Osteocyte (in vitro differentiated cells): ENCODE measurements around the gene CFAP141. TPM values are rescaled to one million over a fixed set of nuclear protein-coding genes. Genes with fewer than 3 reads are reported as not detected.

ENCODE experiments used
- DNase-seq: peaks from one replicate; pipeline ENCODE4 v3.0.0; 2021; ENCODE audit warnings: mixed read lengths; ENCODE audit not compliant: unreplicated experiment; ENCODE audit errors: extremely low spot score
- H3K27ac Mint-ChIP-seq: one replicate; pipeline ENCODE4 v1.8.0; 2021; ENCODE audit warnings: mild to moderate bottlenecking, mixed read lengths; ENCODE audit not compliant: unreplicated experiment
- H3K27me3 Mint-ChIP-seq: one replicate; pipeline ENCODE4 v1.8.0; 2021; ENCODE audit warnings: mixed read lengths; ENCODE audit not compliant: unreplicated experiment
- H3K36me3 Mint-ChIP-seq: one replicate; pipeline ENCODE4 v1.8.0; 2021; ENCODE audit warnings: mixed read lengths; ENCODE audit not compliant: unreplicated experiment
- H3K4me1 Mint-ChIP-seq: one replicate; pipeline ENCODE4 v1.8.0; 2021; ENCODE audit warnings: mixed read lengths; ENCODE audit not compliant: unreplicated experiment
- H3K4me3 Mint-ChIP-seq: one replicate; pipeline ENCODE4 v1.8.0; 2021; ENCODE audit warnings: mild to moderate bottlenecking, moderate library complexity, mixed read lengths; ENCODE audit not compliant: unreplicated experiment
- H3K9me3 Mint-ChIP-seq: one replicate; pipeline ENCODE4 v1.8.0; 2021; ENCODE audit warnings: mixed read lengths; ENCODE audit not compliant: unreplicated experiment
- CTCF ChIP-seq: fragments of 200-600 bp; sonication (generic); IDR thresholded peaks from 2 replicates; pipeline ENCODE4 v1.5.0; 2021; ENCODE audit warnings: antibody characterized with exemption, mild to moderate bottlenecking, moderate library complexity
- total RNA-seq: library from RNA; stranded (reverse); gene quantifications from 2 replicates; pipeline ENCODE4 v1.2.1, GENCODE V29; 2021

CFAP141 gene
- total RNA-seq, 1 donor from 2014 or later: not detected

GRCh38 chr1:154220071-154220969 lies 14.2 kb upstream of the CFAP141 start, which contains the start of gene UBAP2L:
TSS of gene UBAP2L (plus strand) at chr1:154220955. CDS start at chr1:154225124, 4,169 bp downstream.
- Mint-ChIP-seq H3K9me3 (no peaks in the 10 kb centered on the region), H3K4me3 (peak within 1 kb of the TSS; percentile 90), H3K27ac (peak within 1 kb of the TSS; percentile 99), H3K4me1 (peaks cover 53% of the 10 kb centered on the region), H3K36me3 (peaks cover 19% of the 10 kb centered on the region), H3K27me3 (no peaks in the 10 kb centered on the region)
- peak; percentile 100 for DNase-seq
- TF ChIP-seq CTCF: no peak

GRCh38 chr1:154219541-154219940 lies 13.4 kb upstream of the CFAP141 start:
- peak; percentile 53 for DNase-seq
- no peak for TF ChIP-seq CTCF
- H3K9me3 Mint-ChIP-seq: no peaks in the 10 kb centered on the region
- peak overlapping the region; percentile 99 for H3K27ac Mint-ChIP-seq
- H3K4me1 Mint-ChIP-seq: peaks cover 47% of the 10 kb centered on the region
- H3K4me3 Mint-ChIP-seq: peak overlapping the region; percentile 90
- H3K36me3 Mint-ChIP-seq: peaks cover 17% of the 10 kb centered on the region
- H3K27me3 Mint-ChIP-seq: no peaks in the 10 kb centered on the region

- Mint-ChIP-seq H3K27me3 (no peaks in the 10 kb centered on the region), H3K4me1 (peaks cover 37% of the 10 kb centered on the region), H3K27ac (peak overlapping the region; percentile 55), H3K9me3 (no peaks in the 10 kb centered on the region), H3K36me3 (peaks cover 23% of the 10 kb centered on the region), H3K4me3 (peak overlapping the region; percentile 90)
- no peak for TF ChIP-seq CTCF
- no peak for DNase-seq
Observed at GRCh38 chr1:154218545-154218944, 12.4 kb upstream of the CFAP141 start.

- no peak overlapping the region for H3K27ac Mint-ChIP-seq
- no peak for DNase-seq
- no peak overlapping the region for H3K4me3 Mint-ChIP-seq
- no peaks in the 10 kb centered on the region for H3K9me3 Mint-ChIP-seq
- H3K36me3 Mint-ChIP-seq: peaks cover 43% of the 10 kb centered on the region
- peaks cover 6% of the 10 kb centered on the region for H3K4me1 Mint-ChIP-seq
- H3K27me3 Mint-ChIP-seq: no peaks in the 10 kb centered on the region
- no peak for TF ChIP-seq CTCF
Observed at GRCh38 chr1:154213274-154213673, 7.1 kb upstream of the CFAP141 start.

GRCh38 chr1:154212083-154212482 lies 6.0 kb upstream of the CFAP141 start:
- no peak for DNase-seq
- Mint-ChIP-seq H3K36me3 (peaks cover 38% of the 10 kb centered on the region), H3K4me1 (peaks cover 3% of the 10 kb centered on the region), H3K4me3 (no peak overlapping the region), H3K9me3 (no peaks in the 10 kb centered on the region), H3K27ac (no peak overlapping the region), H3K27me3 (no peaks in the 10 kb centered on the region)
- TF ChIP-seq CTCF: no peak
